Skeletal muscle satellite cell (primary cell): ENCODE results near the gene DRD2.

Experiments used
- H3K27me3 ChIP-seq: 2 replicates; pipeline ENCODE4 v1.7.0; 2013; ENCODE audit warnings: low read length; ENCODE audit not compliant: control insufficient read depth, insufficient read depth
- H3K36me3 ChIP-seq: 2 replicates; pipeline ENCODE4 v1.7.0; 2013; ENCODE audit warnings: mild to moderate bottlenecking, control low read depth, low read length; ENCODE audit not compliant: insufficient read depth
- H3K4me1 ChIP-seq: 2 replicates; pipeline ENCODE4 v1.7.0; 2013; ENCODE audit warnings: low read length; ENCODE audit not compliant: control insufficient read depth, insufficient read depth
- H3K4me2 ChIP-seq: 2 replicates; pipeline ENCODE4 v1.7.0; 2013; ENCODE audit warnings: mild to moderate bottlenecking, low read length
- H3K4me3 ChIP-seq: 2 replicates; pipeline ENCODE4 v1.7.0; 2013; ENCODE audit warnings: low read length
- H3K9ac ChIP-seq: 2 replicates; pipeline ENCODE4 v1.7.0; 2013; ENCODE audit warnings: mild to moderate bottlenecking, low read depth, low read length, moderate library complexity
- H3K9me3 ChIP-seq: replicated peaks from 2 replicates; pipeline ENCODE4 v1.7.0; 2013; ENCODE audit warnings: mild to moderate bottlenecking, control low read depth, low read length

The DRD2 gene

GRCh38 chr11:113397212-113397611 lies 78.0 kb downstream of the DRD2 start:
- Histone ChIP-seq H3K4me3 (no peak overlapping the region), H3K9ac (no peak overlapping the region), H3K4me1 (peaks cover 3% of the 10 kb centered on the region), H3K4me2 (no peak overlapping the region), H3K36me3 (no peaks in the 10 kb centered on the region), H3K9me3 (no peaks in the 10 kb centered on the region), H3K27me3 (peaks cover 14% of the 10 kb centered on the region)

- Histone ChIP-seq H3K4me3 (no peak overlapping the region), H3K27me3 (peaks cover 20% of the 10 kb centered on the region), H3K4me1 (no peaks in the 10 kb centered on the region), H3K4me2 (no peak overlapping the region), H3K9me3 (no peaks in the 10 kb centered on the region), H3K36me3 (no peaks in the 10 kb centered on the region), H3K9ac (no peak overlapping the region)
Observed at GRCh38 chr11:113396690-113397089, 78.5 kb downstream of the DRD2 start.

DNA sequence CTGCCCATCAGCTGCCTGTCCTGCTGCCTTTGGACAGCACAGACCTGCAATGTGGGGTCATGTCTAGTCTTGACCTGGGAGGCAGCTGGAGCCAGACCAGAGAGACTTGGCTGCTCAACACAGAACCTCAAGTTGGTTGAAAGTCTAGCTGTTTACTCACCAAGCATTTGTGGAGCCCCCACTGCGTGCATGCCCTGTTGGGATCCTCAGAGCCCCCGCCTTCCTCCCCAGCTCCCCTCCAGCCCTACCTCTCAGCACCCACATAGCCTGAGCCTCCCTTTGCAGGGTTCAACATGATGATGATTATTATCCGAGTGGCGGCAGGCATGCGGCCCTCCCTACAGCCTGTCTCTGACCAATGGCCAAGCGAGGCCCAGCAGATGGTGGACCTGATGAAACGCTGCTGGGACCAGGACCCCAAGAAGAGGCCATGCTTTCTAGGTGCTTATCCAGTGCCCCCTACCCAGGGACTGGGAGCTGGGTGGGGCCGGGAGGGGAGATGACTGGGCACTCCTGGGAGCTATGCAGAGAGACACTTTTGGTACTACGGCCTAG lies 79.3 kb downstream of the DRD2 start:
- no peaks in the 10 kb centered on the region for H3K4me1 ChIP-seq
- no peak overlapping the region for H3K4me2 ChIP-seq
- H3K27me3 ChIP-seq = peaks cover 27% of the 10 kb centered on the region
- H3K9ac ChIP-seq = no peak overlapping the region
- H3K36me3 ChIP-seq = no peaks in the 10 kb centered on the region
- H3K9me3 ChIP-seq = no peaks in the 10 kb centered on the region
- H3K4me3 ChIP-seq = no peak overlapping the region

GRCh38 chr11:113394919-113395318 lies 80.3 kb downstream of the DRD2 start:
- Histone ChIP-seq H3K27me3 (peaks cover 29% of the 10 kb centered on the region), H3K9me3 (no peaks in the 10 kb centered on the region), H3K4me2 (no peak overlapping the region), H3K4me1 (no peaks in the 10 kb centered on the region), H3K36me3 (no peaks in the 10 kb centered on the region), H3K4me3 (no peak overlapping the region), H3K9ac (no peak overlapping the region)

DNA sequence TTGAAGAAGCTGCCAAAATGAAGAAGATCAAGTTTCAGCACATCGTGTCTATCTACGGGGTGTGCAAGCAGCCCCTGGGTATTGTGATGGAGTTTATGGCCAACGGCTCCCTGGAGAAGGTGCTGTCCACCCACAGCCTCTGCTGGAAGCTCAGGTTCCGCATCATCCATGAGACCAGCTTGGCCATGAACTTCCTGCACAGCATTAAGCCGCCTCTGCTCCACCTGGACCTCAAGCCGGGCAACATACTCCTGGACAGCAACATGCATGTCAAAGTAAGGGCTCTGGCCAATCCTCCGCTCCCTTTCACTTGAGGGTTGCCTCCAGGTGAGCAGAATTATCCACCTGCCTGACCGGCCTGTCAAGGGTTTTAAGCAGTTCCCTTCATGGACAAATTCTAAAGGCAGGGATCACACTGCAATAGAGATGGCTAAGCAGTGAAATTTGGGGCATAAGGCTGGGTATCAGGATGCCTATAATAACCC lies 81.7 kb downstream of the DRD2 start:
- Histone ChIP-seq H3K4me1 (no peaks in the 10 kb centered on the region), H3K9me3 (no peaks in the 10 kb centered on the region), H3K9ac (no peak overlapping the region), H3K4me2 (no peak overlapping the region), H3K27me3 (peaks cover 42% of the 10 kb centered on the region), H3K36me3 (no peaks in the 10 kb centered on the region), H3K4me3 (no peak overlapping the region)

DNA sequence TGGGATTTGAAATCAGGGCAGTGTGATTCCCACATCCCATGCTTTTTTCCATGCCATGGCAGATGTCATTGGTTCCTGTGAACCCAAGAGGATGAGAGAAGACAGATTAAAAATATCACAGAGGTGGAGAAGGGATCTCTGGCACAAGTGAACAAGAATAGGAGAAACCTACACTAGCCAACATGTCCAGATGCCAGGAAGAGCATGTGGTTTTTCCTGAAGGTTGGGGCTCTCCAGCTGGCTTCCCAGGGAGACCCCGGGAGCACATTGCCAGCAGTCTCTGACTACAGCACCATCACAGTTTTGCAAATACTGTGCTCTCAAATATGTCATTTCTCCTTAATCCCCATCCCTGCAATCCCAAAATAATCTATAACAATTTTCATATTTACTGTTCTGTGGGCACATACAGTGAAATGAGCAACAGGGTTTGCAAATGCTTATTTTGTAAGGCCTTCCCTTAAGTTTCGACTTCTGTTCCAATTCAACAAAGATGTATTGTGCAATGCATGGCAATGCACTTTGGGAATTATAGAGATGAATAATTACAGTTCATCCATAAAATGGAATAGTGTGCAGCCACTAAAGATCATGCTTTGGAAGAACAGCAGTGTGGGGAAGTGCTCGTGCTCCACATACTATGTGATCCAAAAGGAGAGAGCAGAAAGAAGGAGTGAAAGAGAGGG lies 82.8 kb downstream of the DRD2 start:
- Histone ChIP-seq H3K36me3 (no peaks in the 10 kb centered on the region), H3K4me1 (no peaks in the 10 kb centered on the region), H3K9me3 (no peaks in the 10 kb centered on the region), H3K9ac (no peak overlapping the region), H3K4me2 (no peak overlapping the region), H3K27me3 (peaks cover 49% of the 10 kb centered on the region), H3K4me3 (no peak overlapping the region)

DNA sequence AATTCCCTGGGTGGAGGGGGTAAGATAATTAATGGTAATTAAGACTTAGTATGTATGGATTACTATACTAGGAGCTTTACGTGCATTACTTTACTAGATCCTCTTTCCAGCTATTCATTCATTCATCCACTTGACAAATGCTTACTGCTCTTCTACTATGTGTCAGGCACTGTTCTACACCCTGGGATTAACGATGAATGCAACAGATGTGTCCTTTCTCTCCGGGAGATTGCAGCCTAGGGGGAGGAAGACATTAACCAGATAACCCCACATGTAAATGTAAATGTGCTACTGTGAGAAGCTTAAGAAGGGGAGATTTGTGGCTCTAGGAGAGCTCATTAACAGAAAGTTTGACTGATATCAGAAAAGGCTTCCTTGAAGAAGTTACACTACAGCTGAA lies 85.9 kb downstream of the DRD2 start:
- Histone ChIP-seq H3K9me3 (no peaks in the 10 kb centered on the region), H3K9ac (no peak overlapping the region), H3K4me1 (peaks cover 6% of the 10 kb centered on the region), H3K4me2 (no peak overlapping the region), H3K27me3 (peaks cover 55% of the 10 kb centered on the region), H3K4me3 (no peak overlapping the region), H3K36me3 (no peaks in the 10 kb centered on the region)

- peak within 1 kb of the TSS; percentile 29 for H3K4me2 ChIP-seq
- no peak within 1 kb of the TSS for H3K4me3 ChIP-seq
- H3K36me3 ChIP-seq = no peaks in the 10 kb centered on the region
- no peak within 1 kb of the TSS for H3K9ac ChIP-seq
- H3K27me3 ChIP-seq = peaks cover 48% of the 10 kb centered on the region
- H3K4me1 ChIP-seq = peaks cover 6% of the 10 kb centered on the region
- H3K9me3 ChIP-seq = no peaks in the 10 kb centered on the region
Observed at GRCh38 chr11:113387605-113388211, 87.5 kb downstream of the DRD2 start, which contains the start of gene ANKK1. TSS of gene ANKK1 (plus strand) at chr11:113387779. CDS start at chr11:113387885, 106 bp downstream.

GRCh38 chr11:113386866-113387265 lies 88.3 kb downstream of the DRD2 start:
- Histone ChIP-seq H3K4me3 (no peak overlapping the region), H3K4me1 (peaks cover 6% of the 10 kb centered on the region), H3K27me3 (peaks cover 41% of the 10 kb centered on the region), H3K9me3 (no peaks in the 10 kb centered on the region), H3K4me2 (no peak overlapping the region), H3K9ac (no peak overlapping the region), H3K36me3 (no peaks in the 10 kb centered on the region)

GRCh38 chr11:113385749-113386148 lies 89.4 kb downstream of the DRD2 start:
- Histone ChIP-seq H3K4me2 (no peak overlapping the region), H3K4me1 (peaks cover 6% of the 10 kb centered on the region), H3K9ac (no peak overlapping the region), H3K27me3 (peaks cover 32% of the 10 kb centered on the region), H3K9me3 (no peaks in the 10 kb centered on the region), H3K4me3 (no peak overlapping the region), H3K36me3 (no peaks in the 10 kb centered on the region)

GRCh38 chr11:113384551-113384950 lies 90.6 kb downstream of the DRD2 start:
- Histone ChIP-seq H3K27me3 (peaks cover 27% of the 10 kb centered on the region), H3K4me1 (peaks cover 6% of the 10 kb centered on the region), H3K36me3 (no peaks in the 10 kb centered on the region), H3K4me2 (no peak overlapping the region), H3K9ac (no peak overlapping the region), H3K9me3 (no peaks in the 10 kb centered on the region), H3K4me3 (no peak overlapping the region)
